ENCODE data around the gene SLF2. TPM values are rescaled to one million over a fixed set of nuclear protein-coding genes. Genes with fewer than 3 reads are reported as not detected.
A peak's percentile ranks its signal among the peaks of the same experiment; 100 is the strongest.
"Not testable (repeated sequence)": the region's sequence is repeated elsewhere in the genome, so short reads cannot be mapped to it uniquely, and the experiment has no call there.

SLF2 gene
- total and polyA plus RNA-seq, 9 donors, result 19.6 to 81.9 (median 40.3) TPM

GRCh38 chr10:100881556-100882213, 31.1 kb upstream of the SLF2 start:
- Histone ChIP-seq H3K27ac (peak overlapping the region in 1 of 2 donors; percentile 47), H3K4me3 (no peak overlapping the region), H3K27me3 (no peaks in the 10 kb centered on the region), H3K4me1 (ENCODE audit: insufficient read depth) (peaks cover 21% of the 10 kb centered on the region), H3K9me3 (no peaks in the 10 kb centered on the region), H3K36me3 (no peaks in the 10 kb centered on the region)
- WGBS, 3 donors, result 61 to 81% (median 66%) methylated on average over 5 of the region's 5 CpGs
- no peak for TF ChIP-seq CTCF (IDR thresholded peaks at IDR 0.05)
- TF ChIP-seq POLR2A (IDR thresholded peaks at IDR 0.05), result no peak
- TF ChIP-seq EP300 (IDR thresholded peaks at IDR 0.05), result no peak
- no peak for DNase-seq
- intact Hi-C loops (cut with DNase I), result loop anchor here in 2 of 4 donors (2.0 to 10.0 kb wide), 2 partner anchors 31 to 83 kb away; partner anchors contain the start of genes SEMA4G (in 1 of the 2) and SLF2 (in 1 of the 2)

GRCh38 chr10:100882252-100882651, 30.5 kb upstream of the SLF2 start:
- no peak for TF ChIP-seq POLR2A (IDR thresholded peaks at IDR 0.05)
- no peak for TF ChIP-seq EP300 (IDR thresholded peaks at IDR 0.05)
- H3K9me3 ChIP-seq, result no peaks in the 10 kb centered on the region
- peak overlapping the region in 1 of 2 donors; percentile 47 for H3K27ac ChIP-seq
- peaks cover 21% of the 10 kb centered on the region for H3K4me1 ChIP-seq (ENCODE audit: insufficient read depth)
- no peaks in the 10 kb centered on the region for H3K27me3 ChIP-seq
- H3K4me3 ChIP-seq, result no peak overlapping the region
- WGBS, 3 donors, result 62 to 66% (median 63%) methylated on average over 8 of the region's 8 CpGs
- intact Hi-C loops (cut with DNase I), result loop anchor here in 1 of 4 donors (10.0 kb wide), 1 partner anchor 83 kb away; the partner anchor contains the start of gene SEMA4G
- no peaks in the 10 kb centered on the region for H3K36me3 ChIP-seq
- DNase-seq, result no peak

- no peak overlapping the region for H3K4me3 ChIP-seq
- no peak for TF ChIP-seq CTCF (IDR thresholded peaks at IDR 0.05)
- TF ChIP-seq POLR2A (IDR thresholded peaks at IDR 0.05), result no peak
- no peak for TF ChIP-seq EP300 (IDR thresholded peaks at IDR 0.05)
- WGBS, 3 donors, result 17 to 25% (median 19%) methylated on average over 23 of the region's 23 CpGs
- H3K9me3 ChIP-seq, result no peaks in the 10 kb centered on the region
- H3K4me1 ChIP-seq (ENCODE audit: insufficient read depth), result peaks cover 23% of the 10 kb centered on the region
- no peaks in the 10 kb centered on the region for H3K36me3 ChIP-seq
- intact Hi-C loops (cut with DNase I), result loop anchor here in 1 of 4 donors (10.0 kb wide), 1 partner anchor 82 kb away; the partner anchor contains the start of gene SEMA4G
- no peaks in the 10 kb centered on the region for H3K27me3 ChIP-seq
- peak overlapping the region; percentile 47 for H3K27ac ChIP-seq
- peak; percentile 57 to 72 (median 65) for DNase-seq
Observed at GRCh38 chr10:100882671-100883311, 30.0 kb upstream of the SLF2 start.

- TF ChIP-seq EP300 (IDR thresholded peaks at IDR 0.05) (no peak), POLR2A (IDR thresholded peaks at IDR 0.05) (no peak), CTCF (IDR thresholded peaks at IDR 0.05) (no peak)
- Histone ChIP-seq H3K9me3 (no peaks in the 10 kb centered on the region), H3K4me1 (ENCODE audit: insufficient read depth) (peaks cover 23% of the 10 kb centered on the region), H3K36me3 (no peaks in the 10 kb centered on the region), H3K27ac (peak overlapping the region; percentile 47), H3K27me3 (no peaks in the 10 kb centered on the region), H3K4me3 (no peak overlapping the region)
- DNase-seq, result peak in 4 of 5 donors; percentile 35 to 53 (median 38)
- WGBS, 3 donors, result 62 to 76% (median 68%) methylated on average over 14 of the region's 14 CpGs
- intact Hi-C loops (cut with DNase I), result loop anchor here in 1 of 4 donors (10.0 kb wide), 1 partner anchor 81 kb away; the partner anchor contains the start of gene SEMA4G
Observed at GRCh38 chr10:100883312-100883821, 29.4 kb upstream of the SLF2 start.

GRCh38 chr10:100885611-100886010, 27.2 kb upstream of the SLF2 start:
- not testable (repeated sequence) for H3K9me3 ChIP-seq, H3K27me3 ChIP-seq, H3K36me3 ChIP-seq, H3K4me3 ChIP-seq, DNase-seq, H3K27ac ChIP-seq
- H3K4me1 ChIP-seq (ENCODE audit: insufficient read depth), result peaks cover 23% of the 10 kb centered on the region
- WGBS, 3 donors, result 95 to 98% (median 97%) methylated on average over 13 of the region's 13 CpGs
- intact Hi-C loops (cut with DNase I), result loop anchor here in 1 of 4 donors (10.0 kb wide), 1 partner anchor 79 kb away; the partner anchor contains the start of gene SEMA4G
